HPDE6-E6E7 (cell line): Measurements from ENCODE around the gene COLGALT1.
"Not testable (repeated sequence)": the region's sequence is repeated elsewhere in the genome, so short reads cannot be mapped to it uniquely, and the experiment has no call there.

Source experiments
- DNase-seq: peaks from one replicate; pipeline ENCODE4 v3.0.0; 2011; ENCODE audit warnings: missing footprints; ENCODE audit errors: extremely low spot score

The COLGALT1 gene

DNA sequence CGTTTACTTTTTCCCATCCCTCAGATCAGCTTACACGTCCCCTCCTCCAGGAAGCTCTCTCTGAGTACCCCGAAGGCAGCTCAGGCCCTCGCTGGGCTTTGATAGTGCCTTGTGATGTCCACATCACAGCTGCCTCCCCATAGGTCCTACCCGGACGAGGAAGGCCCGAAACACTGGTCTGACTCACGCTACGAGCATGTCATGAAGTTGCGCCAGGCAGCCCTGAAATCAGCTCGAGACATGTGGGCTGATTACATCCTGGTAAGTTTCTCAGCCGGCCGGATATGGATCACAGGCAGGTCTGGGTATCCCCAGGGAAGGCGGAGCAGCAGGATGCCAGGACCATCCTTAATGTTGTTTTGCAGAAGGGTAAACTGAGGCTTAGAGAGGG lies 4.8 kb downstream of the COLGALT1 start:
- DNase-seq = peak; percentile 99

DNA sequence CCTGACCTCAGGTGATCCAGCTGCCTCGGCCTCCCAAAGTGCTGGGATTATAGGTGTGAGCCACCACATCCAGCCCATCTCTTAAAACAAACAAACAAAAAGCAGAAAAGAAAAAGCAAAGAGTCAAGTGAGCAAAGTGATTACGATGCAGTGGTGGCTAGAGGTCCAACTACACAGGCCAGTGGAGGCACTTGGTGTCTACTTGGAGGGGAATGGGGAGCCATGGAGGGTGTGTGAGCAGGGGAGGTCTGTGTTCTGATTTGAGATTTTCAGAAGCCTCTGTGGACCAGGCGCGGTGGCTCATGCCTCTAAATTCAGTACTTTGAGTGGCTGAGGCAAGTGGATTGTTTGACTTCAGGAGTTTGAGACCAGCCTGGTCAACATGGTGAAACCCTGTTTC lies 6.6 kb downstream of the COLGALT1 start:
- DNase-seq = no peak

DNA sequence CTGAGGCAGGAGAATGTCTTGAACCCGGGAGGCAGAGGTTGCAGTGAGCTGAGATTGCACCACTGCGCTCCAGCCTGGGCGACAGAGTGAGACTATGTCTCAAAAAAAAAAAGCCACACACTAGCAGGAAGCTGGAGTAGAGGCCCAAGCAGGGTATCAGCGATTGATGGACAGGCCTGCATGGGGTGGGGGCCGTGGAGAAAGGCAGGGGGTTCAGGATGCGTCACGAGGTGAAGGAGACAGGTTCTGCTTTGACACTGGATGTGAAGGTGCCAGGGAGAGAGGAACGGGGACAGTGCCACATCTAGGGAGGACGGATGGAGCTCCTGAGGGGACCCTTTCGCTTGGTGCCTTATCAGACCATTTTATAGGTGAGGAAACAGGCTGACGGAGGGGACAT lies 7.1 kb downstream of the COLGALT1 start:
- DNase-seq = no peak

DNA sequence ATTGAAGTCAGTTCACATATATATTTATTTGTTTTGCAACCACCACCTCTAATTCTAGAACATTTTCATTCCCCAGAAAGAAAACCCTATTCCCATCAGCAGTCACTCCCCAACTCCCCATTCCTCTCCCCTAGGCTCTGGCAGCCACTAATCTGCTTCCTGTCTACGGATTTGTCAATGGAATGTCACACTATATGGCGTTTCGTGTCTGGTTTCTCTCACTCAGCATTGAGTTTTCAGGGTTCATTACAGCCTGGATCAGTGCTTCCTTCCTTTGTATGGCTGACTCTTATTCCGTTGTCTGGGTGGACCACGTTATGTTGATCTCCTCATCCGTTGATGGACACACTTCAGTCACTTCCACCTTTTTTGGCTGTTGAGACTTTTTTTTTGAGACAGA lies 9.3 kb downstream of the COLGALT1 start:
- no peak for DNase-seq

DNA sequence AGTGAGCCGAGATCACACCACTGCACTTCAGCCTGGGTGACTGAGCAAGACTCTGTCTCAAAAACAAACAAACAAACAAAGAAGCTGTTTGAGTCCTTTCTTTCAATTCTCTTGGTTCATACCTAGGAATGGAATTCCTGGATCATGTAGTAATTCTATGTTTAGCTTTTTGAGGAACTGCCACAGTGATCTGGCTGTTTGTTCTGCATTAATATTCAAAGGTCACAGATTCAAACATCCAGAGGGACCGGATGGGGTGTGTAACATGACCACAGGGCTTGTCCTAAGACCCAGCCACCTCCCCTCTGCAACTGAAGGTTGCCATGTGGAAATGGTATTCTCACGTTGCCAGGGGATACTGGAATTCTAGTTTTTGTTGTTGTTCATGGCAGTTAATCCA lies 10.2 kb downstream of the COLGALT1 start:
- no peak for DNase-seq

DNA sequence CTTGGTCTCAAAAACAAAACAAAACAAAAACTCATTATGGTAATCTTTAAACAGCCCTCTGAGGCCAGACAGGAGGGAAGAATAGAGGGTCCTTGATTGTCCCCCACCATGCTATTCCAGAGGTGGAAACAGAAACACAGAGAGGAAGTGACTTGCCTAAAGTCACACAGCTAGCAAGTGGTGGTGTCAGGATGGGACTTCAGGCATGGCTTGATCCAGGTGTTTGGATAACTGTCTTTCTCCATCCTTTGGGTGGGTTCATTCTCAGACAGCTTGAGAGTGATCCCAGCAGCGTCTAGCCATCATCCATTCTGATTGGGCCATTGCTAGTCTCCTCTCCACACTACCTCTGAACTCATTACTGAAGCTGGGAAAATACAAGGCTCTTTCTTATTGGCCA lies 12.5 kb downstream of the COLGALT1 start:
- DNase-seq = no peak

DNA sequence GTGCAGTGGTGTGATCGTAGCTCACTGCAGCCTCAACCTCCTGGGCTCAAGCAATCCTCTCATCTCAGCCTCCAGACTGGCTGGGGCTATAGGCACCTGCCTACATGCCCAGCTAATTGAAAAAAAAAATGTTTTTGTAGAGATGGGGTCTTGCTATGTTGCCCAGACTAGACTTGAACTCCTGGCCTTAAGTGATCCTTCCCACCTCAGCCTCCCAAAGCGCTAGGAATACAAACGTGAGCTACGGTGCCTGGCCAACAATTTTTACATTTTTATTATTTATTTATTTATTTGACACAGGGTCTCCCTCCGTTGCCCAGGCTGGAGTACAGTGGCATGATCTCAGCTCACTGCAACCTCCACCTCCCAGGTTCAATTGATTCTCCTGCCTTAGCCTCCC lies 14.8 kb downstream of the COLGALT1 start:
- not testable (repeated sequence) for DNase-seq

DNA sequence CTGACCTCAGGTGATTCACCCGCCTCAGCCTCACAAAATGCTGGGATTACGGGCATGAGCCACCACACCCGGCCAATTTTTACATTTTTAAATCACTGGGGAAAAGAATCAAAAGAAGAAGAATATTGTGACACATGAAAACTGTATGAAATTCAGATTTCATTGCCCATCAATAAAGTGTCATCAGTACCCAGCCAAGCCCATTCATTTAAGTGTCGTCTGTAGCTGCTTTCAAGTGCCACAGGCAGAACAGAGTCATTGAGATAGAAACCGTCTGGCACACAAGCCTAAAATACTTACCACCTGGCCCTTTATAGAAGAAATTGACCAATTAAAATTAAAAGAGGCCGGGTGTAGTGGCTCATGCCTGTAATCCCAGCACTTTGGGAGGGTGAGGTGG lies 15.3 kb downstream of the COLGALT1 start:
- no peak for DNase-seq

DNA sequence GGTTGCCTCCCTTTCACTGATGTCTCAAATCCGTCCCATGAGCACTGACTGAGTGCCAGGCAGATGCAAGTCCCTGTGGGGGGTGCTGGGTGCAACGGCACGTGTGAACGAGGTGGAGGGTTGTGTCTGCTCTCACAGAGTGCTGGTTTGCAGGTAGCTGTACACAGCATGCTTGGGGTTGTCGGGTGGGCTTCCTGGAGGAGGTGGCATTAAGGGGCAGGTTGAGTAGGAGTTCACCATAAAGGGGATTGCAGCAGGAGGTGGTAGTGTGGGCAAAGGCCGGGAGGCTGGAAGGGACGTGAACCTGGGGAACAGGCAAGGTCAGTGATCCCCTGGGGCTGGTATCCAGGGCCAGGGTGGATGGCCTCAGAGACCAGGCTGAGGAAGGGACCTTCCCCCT lies 17.2 kb downstream of the COLGALT1 start:
- DNase-seq = no peak

DNA sequence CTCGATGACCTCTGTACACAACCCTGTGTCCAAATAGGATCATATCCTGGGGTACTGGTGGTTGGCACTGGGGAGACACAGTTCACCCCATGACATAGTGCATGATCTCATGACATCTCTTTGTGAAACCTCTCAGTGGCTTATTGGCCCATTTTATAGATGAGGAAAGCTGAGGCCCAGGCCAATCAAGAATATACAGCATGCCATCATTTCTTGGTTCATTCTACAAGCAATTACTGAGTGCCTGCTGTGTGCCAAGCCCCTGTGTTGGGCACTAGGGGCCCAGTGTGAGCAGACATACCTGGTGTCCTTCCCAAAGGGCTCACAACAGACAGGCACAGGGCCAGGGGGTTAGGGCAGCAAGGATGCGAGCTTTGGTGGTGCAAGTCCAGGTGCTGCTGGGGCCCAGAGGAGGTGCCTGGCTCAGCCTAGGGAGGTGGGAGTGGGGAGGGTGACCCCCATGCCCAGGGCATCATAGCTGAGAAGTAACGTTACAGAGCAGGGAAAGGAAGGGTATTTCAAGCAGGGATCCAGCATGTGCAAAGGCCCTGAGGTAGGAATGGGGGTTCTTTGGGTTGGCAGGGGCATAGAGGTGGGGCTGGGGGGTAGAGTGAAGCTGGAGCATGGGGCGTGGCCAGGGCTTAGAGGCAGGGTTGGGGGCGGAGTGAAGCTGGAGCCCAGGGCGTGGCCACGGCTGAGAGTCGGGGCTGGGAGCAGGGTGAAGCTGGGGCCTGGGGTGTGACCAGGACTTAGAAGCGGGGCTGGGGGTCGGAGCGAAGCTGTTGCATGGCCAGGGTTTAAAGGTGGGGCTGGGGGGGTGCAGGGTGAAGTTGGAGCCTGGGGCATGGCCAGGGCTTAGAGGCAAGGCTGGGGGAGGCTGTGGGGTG lies 20.7 kb downstream of the COLGALT1 start:
- DNase-seq = no peak

DNA sequence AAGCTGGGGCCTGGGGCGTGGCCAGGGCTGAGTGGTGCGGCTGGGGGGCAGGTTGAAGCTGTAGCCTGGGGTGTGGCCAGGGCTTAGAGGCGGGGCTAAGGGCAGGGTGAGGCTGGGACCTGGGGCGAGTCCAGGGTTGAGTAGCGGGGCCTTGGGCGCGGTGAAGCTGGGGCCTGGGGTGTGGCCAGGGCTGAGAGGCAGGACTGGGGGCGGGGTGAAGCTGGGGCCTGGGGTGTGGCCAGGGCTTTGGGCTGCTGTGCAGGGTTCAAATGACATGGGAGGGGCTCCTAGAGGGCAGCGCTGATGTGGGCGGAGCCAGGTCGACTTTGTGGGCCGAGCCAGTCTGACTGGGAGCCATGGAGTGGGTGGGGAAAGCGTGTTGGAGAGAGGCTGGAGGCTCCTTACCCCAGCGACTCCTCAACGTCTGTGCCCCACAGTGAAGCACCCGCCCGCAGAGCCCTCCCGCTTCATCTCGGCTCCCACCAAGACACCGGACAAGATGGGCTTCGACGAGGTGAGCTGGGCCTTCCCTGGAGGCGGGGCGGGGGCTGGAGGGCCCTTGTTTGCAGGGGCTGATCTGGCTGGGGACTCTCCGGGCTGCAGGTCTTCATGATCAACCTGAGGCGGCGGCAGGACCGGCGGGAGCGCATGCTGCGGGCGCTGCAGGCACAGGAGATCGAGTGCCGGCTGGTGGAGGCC lies 21.5 kb downstream of the COLGALT1 start:
- no peak for DNase-seq

DNA sequence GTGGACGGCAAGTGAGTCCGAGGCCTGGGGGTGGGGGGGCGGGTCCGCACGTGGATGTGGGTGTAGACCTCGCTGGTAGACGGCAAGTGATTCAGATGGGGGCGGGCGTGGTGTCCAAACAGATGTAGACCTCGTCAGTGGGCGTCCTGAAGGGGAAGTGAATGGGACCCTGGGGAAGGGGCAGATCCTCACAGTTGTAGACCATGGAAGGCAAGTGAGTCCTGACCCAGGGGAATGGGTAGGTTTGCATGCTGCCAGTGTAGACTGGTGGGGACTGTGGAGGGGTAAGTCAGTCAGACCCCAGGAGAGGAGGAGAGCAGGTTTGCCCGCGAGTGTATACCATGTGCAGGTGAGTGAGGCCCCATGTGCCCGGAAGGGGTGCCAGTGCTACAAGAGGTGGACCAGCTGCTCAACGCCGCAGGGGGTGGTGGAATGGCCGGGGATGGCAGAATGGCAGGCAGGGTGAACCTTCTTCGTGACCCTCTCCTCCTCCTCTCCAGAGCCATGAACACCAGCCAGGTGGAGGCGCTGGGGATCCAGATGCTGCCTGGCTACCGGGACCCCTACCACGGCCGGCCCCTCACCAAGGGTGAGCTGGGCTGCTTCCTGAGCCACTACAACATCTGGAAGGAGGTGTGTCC lies 22.1 kb downstream of the COLGALT1 start:
- DNase-seq = no peak

DNA sequence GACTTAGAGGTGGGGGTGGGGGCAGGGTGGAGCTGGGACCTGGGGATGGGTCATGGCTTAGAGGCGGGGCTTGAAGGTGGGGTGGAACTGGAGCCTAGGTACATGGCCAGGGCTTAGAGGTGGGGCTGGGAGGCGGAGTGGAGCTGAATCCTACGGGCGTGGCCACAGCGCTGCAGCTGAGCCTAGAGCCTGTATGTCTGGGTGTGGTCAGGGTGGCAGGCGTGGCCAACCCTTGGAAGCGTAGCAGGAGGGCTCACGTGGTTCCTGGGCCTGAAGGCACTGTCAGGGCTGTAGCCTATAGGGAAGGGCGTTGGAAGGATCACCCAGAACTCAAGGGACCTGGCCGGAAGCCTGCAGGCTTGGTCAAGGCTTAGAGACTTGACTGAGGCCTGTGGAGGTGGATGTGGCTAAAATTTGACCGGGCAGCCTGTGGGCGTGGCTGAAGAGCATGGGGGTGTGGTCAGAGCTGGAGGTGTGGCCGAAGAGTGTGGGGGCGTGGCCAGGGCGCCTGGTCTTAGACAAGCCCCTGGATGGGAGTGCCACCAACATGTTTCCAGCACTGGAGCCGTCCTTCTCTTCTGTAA lies 24.3 kb downstream of the COLGALT1 start:
- peak; percentile 84 for DNase-seq

DNA sequence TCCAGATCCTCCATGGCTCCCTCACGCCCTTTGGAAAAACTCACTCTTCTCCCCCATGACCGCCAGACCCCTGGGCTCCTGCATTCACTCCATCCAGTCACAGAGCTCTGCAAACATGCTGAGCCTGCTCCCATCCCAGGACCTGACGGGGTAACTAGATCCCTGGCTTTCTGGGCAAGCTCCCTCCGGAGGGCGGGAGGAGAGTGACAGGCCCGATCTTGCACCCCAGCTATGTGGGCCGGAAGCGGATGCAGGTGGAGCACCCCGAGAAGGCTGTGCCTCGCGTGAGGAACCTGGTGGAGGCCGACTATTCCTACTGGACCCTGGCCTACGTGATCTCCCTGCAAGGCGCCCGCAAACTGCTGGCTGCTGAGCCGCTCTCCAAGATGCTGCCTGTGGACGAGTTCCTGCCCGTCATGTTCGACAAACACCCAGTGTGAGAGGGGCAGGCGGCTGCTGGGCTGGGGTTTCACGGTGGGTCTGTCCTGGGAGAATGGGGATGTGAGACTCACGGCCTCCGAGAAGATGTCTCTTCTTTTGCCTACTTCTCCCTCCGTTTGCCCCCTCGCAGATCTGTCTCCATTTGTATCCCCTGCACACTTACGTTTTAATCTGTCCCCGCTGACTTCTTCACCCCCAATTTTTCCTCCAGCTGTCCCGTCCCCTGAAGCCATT lies 25.2 kb downstream of the COLGALT1 start:
- no peak for DNase-seq

DNA sequence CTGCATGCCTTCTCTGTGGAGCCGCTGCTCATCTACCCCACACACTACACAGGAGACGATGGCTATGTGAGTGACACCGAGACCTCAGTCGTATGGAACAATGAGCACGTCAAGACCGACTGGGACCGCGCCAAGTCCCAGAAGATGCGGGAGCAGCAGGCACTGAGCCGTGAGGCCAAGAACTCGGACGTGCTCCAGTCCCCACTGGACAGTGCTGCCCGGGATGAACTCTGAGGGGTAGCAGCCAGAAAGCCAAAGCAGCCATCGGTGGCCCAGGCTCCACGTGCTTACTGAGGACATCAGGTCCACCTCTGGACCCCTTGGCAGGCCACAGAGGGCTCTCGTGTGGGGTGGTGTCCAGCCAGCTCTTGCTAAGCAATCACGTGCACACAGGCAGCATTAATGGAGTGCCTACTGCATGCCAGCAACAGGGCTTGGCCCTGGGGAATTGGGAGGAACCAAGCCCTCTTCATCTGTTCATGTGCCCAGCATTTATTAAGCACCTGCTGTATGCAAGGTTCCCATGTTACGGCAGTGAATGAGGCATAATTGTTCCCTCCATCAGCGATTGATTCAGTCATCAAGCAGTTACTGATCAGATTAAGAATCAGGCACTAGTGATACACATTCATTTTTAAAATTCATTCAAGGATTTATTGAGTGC lies 25.9 kb downstream of the COLGALT1 start:
- DNase-seq = no peak

DNA sequence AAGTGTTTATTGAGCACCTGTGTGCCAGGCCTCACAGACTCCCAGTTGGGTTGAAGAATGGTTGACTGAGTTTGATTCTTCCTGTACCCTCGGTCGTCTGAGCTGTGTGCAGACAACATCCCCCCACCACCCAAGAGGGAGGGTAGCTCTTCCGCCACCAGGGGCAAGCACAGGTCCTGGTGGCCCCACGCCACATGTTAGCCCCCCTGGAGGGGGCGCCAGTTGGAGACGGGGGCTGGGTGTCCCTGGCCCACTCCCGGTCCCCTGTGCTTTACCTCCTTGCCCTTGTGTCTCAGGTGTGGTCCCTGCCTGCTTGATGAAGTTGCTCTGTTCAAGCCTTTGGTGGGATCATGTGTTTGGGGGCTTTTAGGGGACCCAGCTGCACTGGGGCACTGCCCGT lies 27.2 kb downstream of the COLGALT1 start:
- no peak for DNase-seq

DNA sequence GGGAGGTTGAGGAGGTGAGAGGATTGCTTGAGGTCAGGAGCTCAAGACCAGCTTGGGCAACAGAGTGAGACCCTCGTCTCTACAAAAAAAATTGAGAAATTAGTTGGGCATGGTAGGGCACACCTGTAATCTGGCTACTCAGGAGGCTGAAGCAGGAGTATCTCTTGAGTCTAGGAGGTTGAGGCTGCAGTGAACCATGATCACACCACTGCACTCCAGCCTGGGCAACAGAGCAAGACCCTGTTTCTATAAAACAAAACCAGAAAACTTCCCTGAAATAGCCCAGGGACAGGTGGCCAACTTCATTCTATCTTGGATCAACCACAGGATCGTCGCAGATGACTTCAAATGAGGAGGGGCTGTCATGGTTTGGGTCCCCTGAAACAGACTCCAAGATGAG lies 28.7 kb downstream of the COLGALT1 start:
- DNase-seq = no peak

DNA sequence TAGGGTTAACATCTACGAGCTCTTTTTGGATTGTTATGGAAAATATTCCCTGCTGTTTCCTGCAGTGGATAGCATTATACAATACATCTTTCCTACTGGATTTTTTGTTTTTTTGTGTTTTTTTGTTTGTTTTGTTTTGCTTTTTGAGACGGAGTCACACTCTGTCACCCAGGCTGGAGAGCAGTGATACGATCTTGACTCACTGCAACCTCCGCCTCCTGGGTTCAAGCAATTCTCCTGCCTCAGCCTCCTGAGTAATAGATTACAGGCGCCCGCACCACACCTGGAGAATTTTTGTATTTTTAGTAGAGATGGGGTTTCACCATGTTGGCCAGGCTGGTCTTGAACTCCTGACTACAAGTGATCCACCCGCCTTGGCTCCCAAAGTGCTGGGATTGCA lies 29.9 kb downstream of the COLGALT1 start:
- not testable (repeated sequence) for DNase-seq

DNA sequence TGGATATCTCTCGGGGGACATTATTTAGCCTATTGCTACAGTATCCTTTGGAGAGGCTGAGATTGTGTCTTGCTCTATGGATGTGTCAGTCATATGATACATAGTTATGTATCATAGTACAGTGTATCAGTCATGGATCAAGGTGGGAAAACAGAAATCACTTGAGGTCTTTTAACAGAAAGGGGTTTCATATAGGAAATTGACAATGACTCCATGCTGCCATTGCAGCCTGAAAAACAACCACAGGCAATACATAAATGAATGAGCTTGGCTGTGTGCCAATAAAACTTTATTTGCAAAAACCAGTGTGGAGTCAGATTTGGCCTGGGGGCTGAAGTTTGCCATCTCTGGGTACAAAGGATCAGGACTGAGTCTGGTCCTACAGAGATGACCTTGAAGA lies 35.4 kb downstream of the COLGALT1 start:
- DNase-seq = no peak

DNA sequence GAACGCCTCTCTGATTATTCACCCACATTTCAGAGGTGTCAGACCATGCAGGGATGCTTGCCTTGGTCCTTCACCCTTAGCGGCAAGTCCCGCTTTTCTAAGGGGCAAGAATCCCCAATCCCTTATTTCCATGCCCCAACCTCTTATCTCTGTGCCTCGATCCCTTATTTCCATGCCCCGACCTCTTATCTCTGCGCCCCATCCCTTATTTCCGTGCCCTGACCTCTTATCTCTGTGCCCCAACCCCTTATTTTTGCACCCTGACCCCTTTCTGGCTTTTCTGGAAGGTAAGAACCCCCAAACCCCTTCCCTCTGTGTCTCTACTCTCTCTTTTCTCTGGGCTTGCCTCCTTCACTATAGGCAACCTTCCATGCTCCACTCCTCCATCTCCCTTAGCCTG lies 38.8 kb downstream of the COLGALT1 start:
- DNase-seq = not testable (repeated sequence)

DNA sequence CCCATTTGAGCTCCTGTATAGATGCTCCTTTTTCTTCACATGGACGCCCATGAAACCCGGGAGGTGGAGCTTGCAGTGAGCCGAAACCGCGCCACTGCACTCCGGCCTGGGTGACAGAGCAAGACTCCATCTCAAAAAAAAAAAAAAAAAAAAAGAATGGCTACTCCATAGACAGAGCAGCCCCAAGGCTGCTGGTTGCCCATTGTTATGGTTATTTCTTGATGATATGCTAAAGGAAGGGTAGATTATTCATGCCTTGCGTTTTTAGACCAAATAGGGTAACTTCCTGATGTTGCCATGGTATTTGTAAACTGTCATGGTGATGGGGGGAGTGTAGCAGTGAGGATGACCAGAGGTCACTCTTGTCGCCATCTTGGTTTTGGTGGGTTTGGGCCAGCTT lies 42.6 kb downstream of the COLGALT1 start:
- DNase-seq = not testable (repeated sequence)
